WTC11 (cell line): ENCODE results near the gene NLN.

Experiments used
- KAT7 ChIP-seq: sonication (generic); formaldehyde crosslinking; IDR thresholded peaks from 2 replicates; pipeline ENCODE4 v1.8.1; 2023; ENCODE audit warnings: missing genetic modification reagents, mild to moderate bottlenecking, borderline replicate concordance
- NFE2L1 ChIP-seq: sonication (generic); formaldehyde crosslinking; IDR thresholded peaks from 2 replicates; pipeline ENCODE4 v1.8.1; 2023; ENCODE audit warnings: missing genetic modification reagents
- ZNF121 ChIP-seq: sonication (generic); formaldehyde crosslinking; IDR thresholded peaks from 2 replicates; pipeline ENCODE4 v1.8.0; 2023; ENCODE audit warnings: missing genetic modification reagents
- TF ChIP-seq, protein P1 (sequence below): fragments of 200-600 bp; IDR thresholded peaks from 2 replicates; pipeline ENCODE4 v1.8.0; 2022; ENCODE audit warnings: antibody characterized with exemption
- TF ChIP-seq, protein P2 (sequence below): sonication (generic); formaldehyde crosslinking; IDR thresholded peaks from 2 replicates; pipeline ENCODE4 v1.8.1; 2022; ENCODE audit warnings: low read depth, missing genetic modification reagents, borderline replicate concordance
- TF ChIP-seq, protein P3 (sequence below): sonication (generic); formaldehyde crosslinking; IDR thresholded peaks from 2 replicates; pipeline ENCODE4 v1.8.1; 2022; ENCODE audit warnings: low read depth, mild to moderate bottlenecking, moderate library complexity, missing genetic modification reagents, borderline replicate concordance

DNA sequence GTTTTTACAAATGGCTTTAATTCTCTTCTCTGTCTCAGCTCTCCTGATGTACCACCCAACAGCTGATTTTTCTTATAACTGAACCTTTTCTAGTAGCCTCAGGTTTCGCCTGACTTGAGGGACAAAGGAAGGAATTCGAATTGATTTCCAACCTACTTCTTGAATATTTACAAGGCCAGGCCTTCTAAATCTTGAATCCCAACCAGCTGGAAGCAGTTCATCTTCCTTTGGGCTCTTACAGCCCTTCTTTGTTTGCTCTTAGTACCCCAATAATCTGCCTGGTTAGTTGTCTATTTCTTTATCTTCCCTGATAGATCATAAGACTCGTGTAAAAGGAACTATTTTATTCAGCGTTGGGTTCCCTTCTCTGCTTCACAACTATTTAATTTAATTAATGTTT is 95.9 kb downstream of the NLN start:
- TF ChIP-seq KAT7 (CRISPR knock-in tag): no peak
- TF ChIP-seq, protein P1, sequence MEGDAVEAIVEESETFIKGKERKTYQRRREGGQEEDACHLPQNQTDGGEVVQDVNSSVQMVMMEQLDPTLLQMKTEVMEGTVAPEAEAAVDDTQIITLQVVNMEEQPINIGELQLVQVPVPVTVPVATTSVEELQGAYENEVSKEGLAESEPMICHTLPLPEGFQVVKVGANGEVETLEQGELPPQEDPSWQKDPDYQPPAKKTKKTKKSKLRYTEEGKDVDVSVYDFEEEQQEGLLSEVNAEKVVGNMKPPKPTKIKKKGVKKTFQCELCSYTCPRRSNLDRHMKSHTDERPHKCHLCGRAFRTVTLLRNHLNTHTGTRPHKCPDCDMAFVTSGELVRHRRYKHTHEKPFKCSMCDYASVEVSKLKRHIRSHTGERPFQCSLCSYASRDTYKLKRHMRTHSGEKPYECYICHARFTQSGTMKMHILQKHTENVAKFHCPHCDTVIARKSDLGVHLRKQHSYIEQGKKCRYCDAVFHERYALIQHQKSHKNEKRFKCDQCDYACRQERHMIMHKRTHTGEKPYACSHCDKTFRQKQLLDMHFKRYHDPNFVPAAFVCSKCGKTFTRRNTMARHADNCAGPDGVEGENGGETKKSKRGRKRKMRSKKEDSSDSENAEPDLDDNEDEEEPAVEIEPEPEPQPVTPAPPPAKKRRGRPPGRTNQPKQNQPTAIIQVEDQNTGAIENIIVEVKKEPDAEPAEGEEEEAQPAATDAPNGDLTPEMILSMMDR: no peak
- TF ChIP-seq NFE2L1 (CRISPR knock-in tag): no peak
- TF ChIP-seq, protein P2, sequence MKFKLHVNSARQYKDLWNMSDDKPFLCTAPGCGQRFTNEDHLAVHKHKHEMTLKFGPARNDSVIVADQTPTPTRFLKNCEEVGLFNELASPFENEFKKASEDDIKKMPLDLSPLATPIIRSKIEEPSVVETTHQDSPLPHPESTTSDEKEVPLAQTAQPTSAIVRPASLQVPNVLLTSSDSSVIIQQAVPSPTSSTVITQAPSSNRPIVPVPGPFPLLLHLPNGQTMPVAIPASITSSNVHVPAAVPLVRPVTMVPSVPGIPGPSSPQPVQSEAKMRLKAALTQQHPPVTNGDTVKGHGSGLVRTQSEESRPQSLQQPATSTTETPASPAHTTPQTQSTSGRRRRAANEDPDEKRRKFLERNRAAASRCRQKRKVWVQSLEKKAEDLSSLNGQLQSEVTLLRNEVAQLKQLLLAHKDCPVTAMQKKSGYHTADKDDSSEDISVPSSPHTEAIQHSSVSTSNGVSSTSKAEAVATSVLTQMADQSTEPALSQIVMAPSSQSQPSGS (CRISPR knock-in tag): no peak
- TF ChIP-seq ZNF121 (CRISPR knock-in tag): no peak
- TF ChIP-seq, protein P3, sequence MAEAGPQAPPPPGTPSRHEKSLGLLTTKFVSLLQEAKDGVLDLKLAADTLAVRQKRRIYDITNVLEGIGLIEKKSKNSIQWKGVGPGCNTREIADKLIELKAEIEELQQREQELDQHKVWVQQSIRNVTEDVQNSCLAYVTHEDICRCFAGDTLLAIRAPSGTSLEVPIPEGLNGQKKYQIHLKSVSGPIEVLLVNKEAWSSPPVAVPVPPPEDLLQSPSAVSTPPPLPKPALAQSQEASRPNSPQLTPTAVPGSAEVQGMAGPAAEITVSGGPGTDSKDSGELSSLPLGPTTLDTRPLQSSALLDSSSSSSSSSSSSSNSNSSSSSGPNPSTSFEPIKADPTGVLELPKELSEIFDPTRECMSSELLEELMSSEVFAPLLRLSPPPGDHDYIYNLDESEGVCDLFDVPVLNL (CRISPR knock-in tag): no peak
